ENCODE data around the gene ROBO3. TPM values are rescaled to one million over a fixed set of nuclear protein-coding genes. Genes with fewer than 3 reads are reported as not detected.

ROBO3 gene
- total RNA-seq, 5 donors from 2014 or later (not counting 1 experiment from before 2014, with no cell fraction given): 10.2 to 24.7 (median 17.7) TPM

GRCh38 chr11:124875943-124876817, 10.9 kb downstream of the ROBO3 start:
- H3K4me1 Mint-ChIP-seq: peaks cover 21 to 26% (median 23%) of the 10 kb centered on the region in 3 donors
- ATAC-seq (replicated peaks in 1 of 4) (peak; percentile 93 to 96 (median 94)), DNase-seq (peak; percentile 54 to 87 (median 70))
- H3K27ac Mint-ChIP-seq: peak overlapping the region in 1 of 2 donors; percentile 72
- no peaks in the 10 kb centered on the region for H3K36me3 ChIP-seq (ENCODE audit: control insufficient read depth in 2 of 2, extremely low read depth in 1 of 2, insufficient read depth in 1 of 2, low read length in 1 of 2)
- H3K9me3 Mint-ChIP-seq: no peaks in the 10 kb centered on the region
- peaks cover 0 to 24% of the 10 kb centered on the region in 2 experiments for H3K4me1 ChIP-seq (ENCODE audit: control insufficient read depth in 1 of 2, extremely low read depth in 1 of 2, insufficient read depth in 2 of 2, low read length in 2 of 2)
- H3K9me3 ChIP-seq: no peaks in the 10 kb centered on the region
- ChIA-PET CTCF (interaction anchor here (0.6 to 1.4 kb wide), 33 partner anchors 10 to 1019 kb away, joined by 3 to 21 read pairs (median 3); partner anchors contain the start of genes CCDC15 (in 1 of the 2), ROBO3 (in 1 of the 2), STT3A (in 1 of the 2) and TBRG1 (in 1 of the 2)), POLR2A (interaction anchor here (0.6 to 1.0 kb wide), 2 partner anchors 74 to 78 kb away, joined by 3 to 9 read pairs; partner anchors contain the start of gene CCDC15 (in 1 of the 2))
- H3K27me3 Mint-ChIP-seq: peaks cover 30 to 35% of the 10 kb centered on the region in 2 donors
- peak overlapping the region; percentile 83 to 84 (median 83) for H3K4me3 Mint-ChIP-seq
- WGBS (ENCODE audit: insufficient coverage): 3% methylated on average over 67 of the region's 69 CpGs
- no peaks in the 10 kb centered on the region for H3K36me3 Mint-ChIP-seq
- H3K27me3 ChIP-seq (replicated peaks in 1 of 2; ENCODE audit: control insufficient read depth in 2 of 2, extremely low read depth in 1 of 2, insufficient read depth in 2 of 2, low read length in 1 of 2): peaks cover 0 to 53% of the 10 kb centered on the region in 2 experiments
- peak overlapping the region; percentile 68 for H3K27ac ChIP-seq (ENCODE audit: low read length)
- H3K4me3 ChIP-seq (ENCODE audit: control insufficient read depth in 1 of 2, extremely low read depth in 1 of 2, low read length in 1 of 2): peak overlapping the region; percentile 64 to 81

GRCh38 chr11:124876818-124877630, 11.8 kb downstream of the ROBO3 start:
- H3K4me1 Mint-ChIP-seq: peaks cover 21 to 26% (median 23%) of the 10 kb centered on the region in 3 donors
- Histone ChIP-seq H3K27ac (ENCODE audit: low read length) (peak overlapping the region; percentile 68), H3K4me3 (ENCODE audit: control insufficient read depth in 1 of 2, extremely low read depth in 1 of 2, low read length in 1 of 2) (peak overlapping the region; percentile 64 to 81), H3K4me1 (ENCODE audit: control insufficient read depth in 1 of 2, extremely low read depth in 1 of 2, insufficient read depth in 2 of 2, low read length in 2 of 2) (peaks cover 0 to 24% of the 10 kb centered on the region in 2 experiments), H3K36me3 (ENCODE audit: control insufficient read depth in 2 of 2, extremely low read depth in 1 of 2, insufficient read depth in 1 of 2, low read length in 1 of 2) (no peaks in the 10 kb centered on the region), H3K27me3 (replicated peaks in 1 of 2; ENCODE audit: control insufficient read depth in 2 of 2, extremely low read depth in 1 of 2, insufficient read depth in 2 of 2, low read length in 1 of 2) (peaks cover 0 to 52% of the 10 kb centered on the region in 2 experiments), H3K9me3 (no peaks in the 10 kb centered on the region)
- POLR2A ChIA-PET: interaction anchor here in 1 of 2 donors (1.0 kb wide), 1 partner anchor 77 kb away, joined by 9 read pairs; the partner anchor contains the start of gene CCDC15
- CTCF ChIA-PET: interaction anchor here (0.6 to 1.4 kb wide), 32 partner anchors 11 to 1018 kb away, joined by 3 to 21 read pairs (median 3); partner anchors contain the start of genes CCDC15 (in 1 of the 2), ROBO3 (in 1 of the 2), STT3A (in 1 of the 2) and TBRG1 (in 1 of the 2)
- 32% methylated on average over 23 of the region's 30 CpGs for WGBS (ENCODE audit: insufficient coverage)
- H3K36me3 Mint-ChIP-seq: no peaks in the 10 kb centered on the region
- H3K27ac Mint-ChIP-seq: peak overlapping the region; percentile 39 to 72
- peak overlapping the region; percentile 83 to 84 (median 83) for H3K4me3 Mint-ChIP-seq
- H3K27me3 Mint-ChIP-seq: peaks cover 28 to 29% of the 10 kb centered on the region in 2 donors
- DNase-seq (no peak), ATAC-seq (replicated peaks in 1 of 4) (no peak)
- no peaks in the 10 kb centered on the region for H3K9me3 Mint-ChIP-seq

GRCh38 chr11:124877631-124877909, 12.3 kb downstream of the ROBO3 start:
- peaks cover 0 to 47% of the 10 kb centered on the region in 2 experiments for H3K27me3 ChIP-seq (replicated peaks in 1 of 2; ENCODE audit: control insufficient read depth in 2 of 2, extremely low read depth in 1 of 2, insufficient read depth in 2 of 2, low read length in 1 of 2)
- H3K36me3 ChIP-seq (ENCODE audit: control insufficient read depth in 2 of 2, extremely low read depth in 1 of 2, insufficient read depth in 1 of 2, low read length in 1 of 2): no peaks in the 10 kb centered on the region
- Mint-ChIP-seq H3K27ac (peak overlapping the region in 1 of 2 donors; percentile 22), H3K27me3 (peaks cover 24 to 28% of the 10 kb centered on the region in 2 donors), H3K4me1 (peaks cover 21 to 26% (median 23%) of the 10 kb centered on the region in 3 donors), H3K9me3 (no peaks in the 10 kb centered on the region), H3K36me3 (no peaks in the 10 kb centered on the region), H3K4me3 (peak overlapping the region; percentile 83 to 84 (median 83))
- CTCF ChIA-PET: no interaction called here
- H3K4me1 ChIP-seq (ENCODE audit: control insufficient read depth in 1 of 2, extremely low read depth in 1 of 2, insufficient read depth in 2 of 2, low read length in 2 of 2): peaks cover 0 to 24% of the 10 kb centered on the region in 2 experiments
- no peaks in the 10 kb centered on the region for H3K9me3 ChIP-seq
- ATAC-seq (replicated peaks in 1 of 4) (no peak), DNase-seq (no peak)
- WGBS (ENCODE audit: insufficient coverage): 100% methylated on average over 1 of the region's 10 CpGs
- no peak overlapping the region for H3K27ac ChIP-seq (ENCODE audit: low read length)
- POLR2A ChIA-PET: no interaction called here
- H3K4me3 ChIP-seq (ENCODE audit: control insufficient read depth in 1 of 2, extremely low read depth in 1 of 2, low read length in 1 of 2): no peak overlapping the region

GRCh38 chr11:124877910-124878758, 12.9 kb downstream of the ROBO3 start:
- Histone ChIP-seq H3K27ac (ENCODE audit: low read length) (no peak overlapping the region), H3K9me3 (no peaks in the 10 kb centered on the region), H3K27me3 (replicated peaks in 1 of 2; ENCODE audit: control insufficient read depth in 2 of 2, extremely low read depth in 1 of 2, insufficient read depth in 2 of 2, low read length in 1 of 2) (peaks cover 0 to 41% of the 10 kb centered on the region in 2 experiments), H3K36me3 (ENCODE audit: control insufficient read depth in 2 of 2, extremely low read depth in 1 of 2, insufficient read depth in 1 of 2, low read length in 1 of 2) (no peaks in the 10 kb centered on the region), H3K4me3 (ENCODE audit: control insufficient read depth in 1 of 2, extremely low read depth in 1 of 2, low read length in 1 of 2) (no peak overlapping the region), H3K4me1 (ENCODE audit: control insufficient read depth in 1 of 2, extremely low read depth in 1 of 2, insufficient read depth in 2 of 2, low read length in 2 of 2) (peaks cover 0 to 24% of the 10 kb centered on the region in 2 experiments)
- ChIA-PET POLR2A (no interaction called here), CTCF (interaction anchor here in 1 of 2 donors (0.8 kb wide), 1 partner anchor 11 kb away, joined by 6 read pairs; no protein-coding TSS in a partner anchor)
- peaks cover 21 to 26% (median 23%) of the 10 kb centered on the region in 3 donors for H3K4me1 Mint-ChIP-seq
- DNase-seq (no peak), ATAC-seq (replicated peaks in 1 of 4) (no peak)
- peaks cover 19 to 22% of the 10 kb centered on the region in 2 donors for H3K27me3 Mint-ChIP-seq
- peak overlapping the region; percentile 45 to 84 (median 83) for H3K4me3 Mint-ChIP-seq
- H3K27ac Mint-ChIP-seq: peak overlapping the region in 1 of 2 donors; percentile 22
- no peaks in the 10 kb centered on the region for H3K36me3 Mint-ChIP-seq
- H3K9me3 Mint-ChIP-seq: no peaks in the 10 kb centered on the region
- 92% methylated on average over 15 of the region's 17 CpGs for WGBS (ENCODE audit: insufficient coverage)

GRCh38 chr11:124878759-124879492, 13.7 kb downstream of the ROBO3 start:
- ChIA-PET CTCF (no interaction called here), POLR2A (no interaction called here)
- H3K27ac Mint-ChIP-seq: no peak overlapping the region
- no peaks in the 10 kb centered on the region for H3K9me3 ChIP-seq
- peaks cover 0 to 24% of the 10 kb centered on the region in 2 experiments for H3K4me1 ChIP-seq (ENCODE audit: control insufficient read depth in 1 of 2, extremely low read depth in 1 of 2, insufficient read depth in 2 of 2, low read length in 2 of 2)
- peaks cover 0 to 35% of the 10 kb centered on the region in 2 experiments for H3K27me3 ChIP-seq (replicated peaks in 1 of 2; ENCODE audit: control insufficient read depth in 2 of 2, extremely low read depth in 1 of 2, insufficient read depth in 2 of 2, low read length in 1 of 2)
- no peak for ATAC-seq (replicated peaks in 1 of 4)
- H3K4me1 Mint-ChIP-seq: peaks cover 21 to 26% (median 23%) of the 10 kb centered on the region in 3 donors
- no peaks in the 10 kb centered on the region for H3K36me3 Mint-ChIP-seq
- WGBS (ENCODE audit: insufficient coverage): 89% methylated on average over 6 of the region's 11 CpGs
- no peak overlapping the region for H3K27ac ChIP-seq (ENCODE audit: low read length)
- no peaks in the 10 kb centered on the region for H3K9me3 Mint-ChIP-seq
- peaks cover 12 to 15% of the 10 kb centered on the region in 2 donors for H3K27me3 Mint-ChIP-seq
- H3K36me3 ChIP-seq (ENCODE audit: control insufficient read depth in 2 of 2, extremely low read depth in 1 of 2, insufficient read depth in 1 of 2, low read length in 1 of 2): no peaks in the 10 kb centered on the region
- peak overlapping the region in 1 of 3 donors; percentile 7 for H3K4me3 Mint-ChIP-seq
- DNase-seq: no peak
- H3K4me3 ChIP-seq (ENCODE audit: control insufficient read depth in 1 of 2, extremely low read depth in 1 of 2, low read length in 1 of 2): no peak overlapping the region

All from T-cell (primary cell).